HG03354 (cell line): ENCODE results near the gene UBE2E2.

Experiments used
- ATAC-seq: cut with Tn5 transposase; IDR thresholded peaks from one replicate; pipeline ENCODE4 v1.9.1; 2021; ENCODE audit warnings: mild to moderate bottlenecking; ENCODE audit not compliant: unreplicated experiment, poor library complexity, severe bottlenecking

Gene UBE2E2

DNA sequence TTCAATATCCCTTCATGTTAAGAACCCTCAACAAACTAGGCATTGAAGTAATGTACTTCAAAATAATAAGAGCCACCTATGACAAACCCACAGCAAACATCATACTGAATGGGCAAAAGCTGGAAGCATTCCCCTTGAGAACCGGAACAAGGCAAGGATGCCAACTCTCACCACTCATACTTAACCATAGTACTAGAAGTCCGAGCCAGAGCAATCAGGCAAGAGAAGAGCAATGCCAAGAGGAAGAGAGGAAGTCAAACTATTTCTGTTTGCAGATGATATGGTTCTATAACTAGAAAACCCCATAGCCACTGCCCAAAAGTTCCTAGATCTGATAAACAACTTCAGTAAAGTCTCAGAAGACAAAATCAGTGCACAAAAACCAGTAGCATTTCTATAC is 161.9 kb downstream of the UBE2E2 start:
- ATAC-seq: no peak

DNA sequence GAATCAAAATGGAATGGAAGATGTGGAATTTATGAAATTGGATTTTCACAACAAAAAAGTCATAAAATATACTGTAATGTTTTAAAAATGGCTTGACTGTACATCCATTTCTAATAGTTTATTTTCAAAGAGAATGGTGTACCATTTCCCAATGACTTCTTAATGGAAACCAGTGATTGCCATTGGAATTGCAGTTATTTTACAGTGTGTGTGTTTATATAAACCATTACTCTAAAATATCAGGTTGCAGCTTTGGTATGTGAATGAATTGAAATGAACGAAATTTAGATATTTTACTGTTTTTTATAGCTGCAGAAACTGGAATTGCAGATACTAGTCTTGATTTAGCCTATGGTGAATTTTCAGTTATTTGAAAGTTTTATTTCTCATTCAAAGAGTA is 165.6 kb downstream of the UBE2E2 start:
- ATAC-seq: no peak

DNA sequence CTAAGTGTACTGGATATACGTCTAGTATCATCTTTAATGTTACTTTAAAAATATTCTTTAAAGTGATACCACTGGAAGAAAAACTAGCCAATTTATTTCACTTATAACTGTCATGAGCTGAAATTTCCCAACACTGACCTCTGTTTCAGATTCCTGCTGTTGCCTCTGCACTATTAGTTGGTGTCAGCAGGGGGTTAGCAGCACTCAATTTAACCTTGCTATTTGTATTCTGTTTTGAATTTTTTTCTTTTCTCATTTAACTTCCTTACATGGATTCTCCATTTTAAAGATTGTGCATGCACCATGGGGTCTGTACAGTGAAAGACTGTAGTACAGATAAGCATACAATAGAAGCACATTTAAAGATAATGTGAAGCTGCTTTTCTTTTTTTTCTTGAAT is 169.2 kb downstream of the UBE2E2 start:
- no peak for ATAC-seq

DNA sequence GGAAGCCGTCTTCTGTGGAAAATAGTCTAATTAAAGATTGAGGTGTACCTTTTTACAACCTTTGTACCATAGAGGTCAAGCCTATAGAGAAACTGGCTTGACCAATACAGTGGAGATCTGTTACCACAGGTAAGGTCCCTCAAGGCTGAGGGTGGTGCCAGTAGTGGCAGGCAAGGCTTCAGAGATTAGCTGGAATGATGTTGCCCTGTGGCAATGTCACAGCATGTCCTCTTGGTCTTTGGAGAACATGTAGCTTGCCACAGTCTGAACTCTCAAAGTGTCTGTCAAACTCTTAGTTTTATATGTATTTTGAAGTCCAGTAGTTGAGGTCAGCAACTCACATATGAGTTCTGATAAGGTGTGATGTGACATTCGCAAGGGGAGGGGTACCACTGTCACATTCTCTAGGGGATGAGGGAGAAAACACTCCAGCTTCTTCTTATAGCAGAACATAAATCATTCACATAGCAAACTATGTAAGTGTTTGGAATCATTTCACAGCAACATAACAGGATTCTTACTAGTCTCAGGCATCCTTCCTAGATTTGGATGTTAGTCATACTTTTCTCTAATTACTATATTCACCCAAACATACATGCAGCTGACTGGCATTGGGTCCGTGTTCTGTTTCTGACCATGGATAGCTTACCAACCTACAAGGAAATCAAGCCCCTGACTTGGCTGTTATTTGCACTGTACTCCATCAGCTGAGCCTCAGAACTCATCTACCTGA is 173.6 kb downstream of the UBE2E2 start:
- no peak for ATAC-seq

DNA sequence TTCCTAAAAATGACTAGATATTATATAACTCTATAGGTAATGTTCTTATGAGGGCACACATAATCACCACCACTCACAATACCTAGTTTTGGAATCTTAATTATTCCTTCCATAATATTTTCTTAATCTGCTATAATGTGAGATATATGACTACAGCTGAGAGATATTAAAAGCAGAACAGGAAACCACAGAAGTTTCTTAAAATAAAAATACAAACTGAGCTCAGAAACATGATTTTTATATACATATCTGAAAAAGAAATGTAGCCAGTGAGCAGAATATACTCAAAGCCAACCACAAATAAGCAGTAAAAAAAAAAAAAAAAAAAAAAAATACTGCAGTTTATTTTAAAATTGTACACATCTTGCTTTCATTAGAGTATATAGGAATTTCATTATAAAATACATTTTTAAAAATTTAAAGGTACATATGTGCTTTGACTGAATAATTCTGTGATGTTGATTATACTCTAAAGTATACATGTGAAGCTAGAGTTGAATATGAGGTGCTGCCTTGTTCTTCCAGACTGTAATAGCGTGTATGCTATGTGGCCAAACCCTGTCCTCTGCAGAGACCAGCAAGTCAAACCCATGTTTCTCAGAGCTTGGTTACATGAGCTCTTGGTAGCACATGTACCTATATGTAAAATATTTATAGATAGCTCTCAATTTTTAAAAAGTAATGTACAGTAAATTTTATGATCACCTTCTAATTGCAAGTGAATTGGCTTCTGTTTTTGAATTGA is 175.0 kb downstream of the UBE2E2 start:
- ATAC-seq: no peak

DNA sequence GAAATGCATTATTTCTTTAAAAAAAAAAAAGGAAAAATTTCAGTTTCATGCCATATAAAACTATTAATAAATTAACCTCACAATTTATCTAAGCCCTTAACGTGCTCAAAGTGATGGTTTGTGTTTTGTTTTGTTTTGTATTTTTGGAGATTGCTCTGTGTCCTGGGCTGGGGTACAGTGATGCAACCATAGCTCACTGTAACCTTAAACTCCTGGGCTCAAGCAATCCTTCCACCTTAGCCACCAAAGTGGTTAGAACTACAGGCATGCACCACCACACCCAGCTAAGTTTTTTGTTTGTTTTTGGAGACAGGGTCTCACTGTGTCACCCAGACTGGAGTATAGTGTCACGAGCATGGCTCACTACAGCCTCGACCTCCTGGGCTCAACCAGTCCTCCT is 180.7 kb downstream of the UBE2E2 start:
- no peak for ATAC-seq

DNA sequence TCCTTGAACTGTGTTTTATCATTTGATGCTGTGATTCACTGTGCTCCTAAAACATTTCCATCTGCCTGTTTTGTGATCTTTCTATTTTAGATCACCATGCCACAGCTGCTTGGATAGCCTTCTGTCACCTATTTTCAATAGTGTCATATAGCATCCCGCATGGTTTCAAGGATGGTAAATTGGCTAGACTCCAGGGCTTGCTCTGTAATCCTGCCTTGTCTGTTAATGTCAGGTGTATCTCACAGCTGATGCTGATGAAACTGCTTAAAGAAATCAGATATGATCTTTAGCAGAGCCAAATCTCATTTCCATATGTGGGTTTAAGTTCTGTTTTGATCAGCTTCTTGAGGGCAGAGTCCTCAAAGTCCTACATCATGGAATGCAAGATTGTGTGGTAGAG is 182.2 kb downstream of the UBE2E2 start:
- ATAC-seq: no peak

DNA sequence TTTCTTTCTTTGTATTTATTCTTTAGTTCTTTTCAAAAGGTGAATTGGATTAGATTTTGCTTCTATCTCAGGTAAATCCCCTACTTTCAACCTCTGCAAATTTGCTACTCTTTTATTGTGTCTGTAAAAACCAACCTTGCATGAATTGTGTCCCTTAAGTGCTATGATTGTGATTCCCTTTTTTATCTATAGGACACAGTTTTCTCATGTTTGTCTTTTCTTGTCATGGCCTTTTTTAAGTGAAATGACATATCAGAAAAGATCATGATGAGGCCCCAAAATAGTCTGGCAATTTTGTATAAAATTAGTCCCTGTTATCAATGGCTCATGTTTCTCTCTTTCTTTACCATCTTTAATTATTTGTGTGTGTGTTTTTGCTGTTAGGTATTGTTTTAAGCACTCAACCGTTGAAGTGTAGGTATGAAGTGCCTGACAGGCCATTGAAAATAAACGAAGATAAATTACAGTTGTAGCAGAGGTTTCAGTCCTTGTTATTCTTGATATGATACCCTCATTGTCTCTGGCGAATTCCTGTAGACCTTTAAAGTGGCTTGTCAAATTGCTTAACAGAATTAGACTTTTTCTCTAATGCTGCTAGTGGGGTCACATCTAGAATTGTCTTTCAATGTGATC is 184.3 kb downstream of the UBE2E2 start:
- ATAC-seq: no peak

DNA sequence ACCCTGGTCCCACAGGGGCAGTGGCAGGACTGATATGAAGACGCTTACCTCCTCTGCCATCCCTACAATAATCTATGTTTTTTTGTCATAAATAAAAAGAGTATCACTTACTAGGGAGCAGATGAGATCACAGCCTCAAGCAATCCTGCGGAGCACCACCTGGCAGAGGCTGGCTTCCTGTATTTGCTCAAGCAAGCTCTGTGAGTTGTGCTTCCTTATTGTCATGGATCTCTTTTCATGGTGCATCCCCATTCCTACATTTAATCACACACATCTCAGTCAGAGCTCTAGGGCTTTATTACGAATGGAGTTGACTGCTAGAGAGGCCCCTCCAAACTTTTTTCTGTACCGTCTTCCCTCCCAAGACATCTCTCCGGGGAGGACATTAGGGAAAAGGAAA is 186.0 kb downstream of the UBE2E2 start:
- no peak for ATAC-seq

DNA sequence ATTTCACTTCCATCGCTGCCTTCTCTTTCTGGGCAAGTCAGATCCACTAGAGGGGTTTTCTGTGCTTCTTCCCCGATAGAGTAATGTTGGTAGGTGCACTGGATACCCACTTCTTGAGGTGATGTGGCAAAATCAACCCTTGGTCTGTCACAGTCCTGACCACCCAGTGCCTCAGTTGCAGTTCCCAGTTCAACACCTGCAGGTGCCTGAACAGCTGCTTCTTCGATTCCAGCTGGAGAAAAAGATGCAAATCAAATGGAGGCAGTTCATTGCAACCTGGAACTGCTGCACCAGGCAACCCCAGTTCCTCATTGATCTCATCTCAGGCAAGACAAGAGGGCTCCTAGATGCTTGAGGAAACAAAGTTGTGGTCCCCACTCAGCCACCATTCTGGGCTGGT is 186.6 kb downstream of the UBE2E2 start:
- ATAC-seq: peak; percentile 82

DNA sequence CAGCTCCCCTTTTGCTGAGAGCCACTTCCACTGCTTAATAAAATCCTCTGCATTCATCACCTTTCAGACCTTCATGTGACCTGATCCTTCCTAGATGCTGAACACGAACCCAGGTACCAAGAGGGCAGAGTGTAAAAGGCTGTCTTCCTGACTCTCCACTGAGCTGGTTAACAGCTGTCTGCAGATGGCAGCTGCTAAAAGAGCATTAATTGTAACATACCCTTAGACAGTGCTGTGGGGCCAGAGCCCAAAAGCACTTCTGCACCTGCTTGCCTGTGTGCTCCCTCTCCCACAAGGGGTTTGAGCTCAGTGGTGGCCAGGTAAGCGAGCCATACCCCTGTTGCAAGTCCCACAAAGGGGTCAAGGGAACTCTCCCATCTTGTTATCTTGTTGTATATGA is 187.3 kb downstream of the UBE2E2 start:
- no peak for ATAC-seq

DNA sequence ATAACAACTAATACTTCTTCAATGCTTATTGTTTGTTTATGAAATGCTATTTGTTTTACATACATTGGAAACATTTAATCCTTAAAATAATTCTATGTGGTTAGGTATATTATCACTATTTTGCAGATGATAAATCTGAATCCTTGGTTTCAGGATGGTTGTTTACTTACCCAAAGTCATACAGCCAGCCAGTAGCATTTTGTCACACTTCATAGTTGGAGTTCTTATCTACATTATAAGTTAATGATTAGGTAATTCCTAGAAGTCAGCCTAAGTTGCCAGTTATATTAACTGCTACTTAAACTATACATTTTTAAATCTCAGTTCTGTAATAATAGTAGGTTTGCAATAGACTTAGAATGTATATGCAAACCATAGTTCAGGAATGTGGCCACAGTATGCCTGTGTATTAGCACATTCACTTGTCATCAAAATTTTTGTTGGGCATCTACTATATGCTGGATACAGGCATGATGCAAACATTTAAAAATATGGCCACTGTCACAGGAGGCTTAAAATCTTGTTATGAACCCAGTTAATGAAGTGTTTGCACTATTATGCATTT is 187.9 kb downstream of the UBE2E2 start:
- ATAC-seq: no peak

DNA sequence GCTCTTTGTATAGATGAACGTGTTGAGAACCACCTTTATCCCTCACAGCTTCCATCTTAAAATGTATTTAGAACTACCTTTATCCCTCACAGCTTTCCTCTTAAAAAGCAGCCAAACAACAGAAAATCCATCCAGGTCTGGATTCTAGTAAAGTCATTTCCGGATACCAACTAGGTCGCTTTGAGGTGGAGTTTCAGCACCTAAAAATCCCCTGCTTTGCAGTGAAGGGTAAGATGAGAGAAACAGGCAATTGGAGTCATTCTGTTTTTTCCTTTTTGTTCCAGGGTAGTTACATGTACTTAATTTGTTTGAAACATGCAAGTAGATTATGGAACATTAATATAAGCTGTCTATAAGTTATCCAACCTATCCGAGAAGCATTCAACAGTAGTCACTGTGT is 192.0 kb downstream of the UBE2E2 start:
- ATAC-seq: no peak

DNA sequence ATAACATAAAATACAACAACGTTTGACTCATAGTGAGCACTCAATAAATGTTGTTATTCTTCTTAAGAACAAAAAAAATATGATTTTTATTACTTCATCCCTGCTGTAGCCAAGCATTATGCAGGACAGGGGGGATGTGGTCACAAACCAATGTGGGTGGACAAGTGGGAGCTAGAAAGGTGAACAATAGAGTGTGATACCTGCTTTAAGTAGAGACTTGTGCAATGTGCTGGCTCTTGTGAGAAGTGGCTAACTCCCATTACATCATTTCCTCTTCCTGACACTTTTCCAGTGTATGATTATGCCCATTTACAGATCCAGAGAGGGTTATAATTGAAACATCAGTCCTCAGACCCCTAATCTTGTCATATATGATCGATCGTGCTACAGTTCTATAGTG is 193.6 kb downstream of the UBE2E2 start:
- no peak for ATAC-seq

DNA sequence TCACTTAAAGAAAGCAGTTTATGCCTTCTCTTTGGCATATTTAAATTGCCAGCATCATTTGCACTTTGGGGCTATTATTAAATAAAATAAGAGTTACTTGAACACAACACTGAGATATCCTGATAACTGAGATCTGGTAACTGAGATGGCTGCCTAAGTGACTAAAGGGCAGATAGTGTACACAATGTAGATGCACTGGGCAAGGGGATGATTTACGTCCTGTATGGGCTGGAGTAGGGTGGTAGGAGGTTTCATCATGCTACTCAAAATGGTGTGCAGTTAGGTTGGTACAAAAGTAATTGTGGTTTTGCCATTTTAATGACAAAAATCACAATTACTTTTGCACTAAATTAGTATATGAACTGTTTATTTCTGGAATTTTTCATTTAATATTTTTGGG is 196.1 kb downstream of the UBE2E2 start:
- no peak for ATAC-seq

DNA sequence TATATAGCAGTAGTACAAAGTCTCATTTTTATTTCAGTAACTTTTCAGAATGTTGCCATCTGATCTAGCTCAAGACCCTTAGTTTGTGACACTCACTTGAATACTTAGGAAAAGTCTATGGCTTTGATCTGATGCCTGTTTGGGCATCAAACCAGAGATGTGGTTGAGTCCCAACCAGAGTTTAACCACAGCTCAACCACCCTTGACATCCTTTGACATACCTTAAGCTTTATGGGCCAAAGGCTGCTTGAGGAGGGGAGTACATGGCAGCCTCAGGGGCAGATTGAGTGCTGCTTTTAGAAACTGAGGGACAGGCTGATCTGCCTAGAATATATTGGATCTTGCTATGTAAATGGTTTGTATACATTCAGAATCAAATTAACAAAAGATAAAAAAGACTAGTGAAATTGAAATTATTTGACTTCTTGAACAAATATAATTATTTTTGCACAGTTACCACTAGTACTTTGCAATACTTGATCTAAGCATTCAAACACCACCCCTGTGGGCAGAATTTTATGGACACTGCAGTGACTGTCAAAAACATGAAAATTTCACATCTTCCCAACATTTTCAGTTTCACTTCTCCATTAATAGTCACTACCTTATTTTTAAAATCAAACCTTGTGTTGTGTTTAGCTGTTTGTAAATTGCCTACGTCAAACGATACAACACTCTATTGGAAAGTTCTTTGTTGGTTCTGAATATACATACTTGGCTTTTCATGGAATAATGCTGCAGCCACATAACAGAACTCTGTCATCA is 199.8 kb downstream of the UBE2E2 start:
- peak; percentile 44 for ATAC-seq

DNA sequence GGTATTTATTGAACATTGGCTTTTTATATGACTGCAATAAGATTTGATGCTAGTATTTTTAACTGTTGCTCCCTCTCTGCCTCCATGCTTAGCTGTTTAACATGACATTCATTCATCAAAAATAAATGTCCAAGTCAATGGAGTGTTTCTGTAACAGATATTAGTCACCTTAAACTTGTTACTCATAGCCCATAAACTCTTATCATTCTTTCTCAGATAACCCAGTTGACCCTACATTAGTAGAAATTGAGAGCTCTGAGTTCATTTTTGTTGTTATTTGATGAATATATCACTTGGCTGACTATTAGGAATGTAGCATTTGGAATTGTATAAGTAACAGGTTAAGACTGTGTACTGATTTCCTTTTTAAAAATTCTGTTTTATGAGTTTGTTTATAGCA is 201.1 kb downstream of the UBE2E2 start:
- peak; percentile 49 for ATAC-seq

DNA sequence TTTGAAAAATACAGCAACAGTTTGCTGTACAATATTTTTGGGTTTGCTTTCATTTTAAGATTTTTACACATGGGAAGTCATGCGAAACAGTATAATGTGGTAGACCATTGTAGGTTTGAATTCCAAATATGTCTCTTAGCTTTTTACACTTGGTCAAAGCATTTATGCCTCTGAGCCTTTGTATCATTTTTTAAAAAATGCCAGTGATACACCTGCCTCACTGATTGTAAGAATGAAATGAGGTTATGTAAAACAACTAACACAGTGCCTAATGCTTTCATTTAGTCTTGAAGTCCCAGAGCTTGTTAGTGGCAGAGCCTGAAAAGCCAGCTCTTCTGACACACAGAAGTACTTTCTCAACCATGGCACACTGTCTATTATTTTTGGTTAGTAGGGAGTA is 202.0 kb downstream of the UBE2E2 start:
- ATAC-seq: peak; percentile 56

DNA sequence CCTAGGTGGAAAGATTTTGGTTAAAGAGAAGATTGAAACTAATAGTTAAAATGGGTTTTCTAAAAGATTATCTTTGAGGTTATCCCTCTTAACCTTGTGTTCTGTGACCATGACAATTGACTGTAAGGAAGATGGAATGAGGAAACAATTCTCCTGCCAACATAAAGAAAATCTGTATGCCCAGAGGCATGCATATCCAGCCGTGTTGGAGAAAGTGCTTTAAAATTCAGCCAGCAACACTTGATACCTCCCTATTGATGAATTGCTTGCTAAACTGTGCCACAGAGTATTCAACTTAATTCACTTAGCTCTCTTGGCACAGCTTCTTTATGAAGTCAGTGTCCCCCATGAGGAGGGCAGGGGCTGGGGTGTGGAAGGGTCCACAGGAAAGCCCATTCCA is 203.5 kb downstream of the UBE2E2 start:
- no peak for ATAC-seq

DNA sequence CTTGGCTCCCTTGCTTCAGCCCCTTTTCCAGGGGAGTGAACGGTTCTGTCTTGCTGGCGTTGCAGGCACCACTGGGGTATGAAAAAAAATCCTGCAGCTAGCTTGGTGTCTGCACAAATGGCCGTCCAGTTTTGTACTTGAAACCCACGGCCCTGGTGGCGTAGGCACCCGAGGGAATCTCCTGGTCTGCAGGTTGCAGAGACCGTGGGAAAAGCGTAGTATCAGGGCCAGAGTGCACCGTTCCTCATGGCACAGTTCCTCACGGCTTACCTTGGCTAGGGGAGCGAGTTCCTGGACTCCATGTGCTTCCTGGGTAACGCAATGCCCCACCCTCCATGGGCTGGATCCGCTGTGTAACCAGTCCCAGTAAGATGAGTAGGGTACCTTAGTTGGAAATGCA is 214.9 kb downstream of the UBE2E2 start:
- no peak for ATAC-seq
